D721Med (cell line): Measurements from ENCODE around the gene AVPR2.
A peak's percentile ranks its signal among the peaks of the same experiment; 100 is the strongest.

Experiments used
- DNase-seq: peaks from one replicate; pipeline ENCODE4 v3.0.0; 2011; ENCODE audit warnings: low spot score; ENCODE audit not compliant: insufficient read length
- FAIRE-seq: peaks from 2 replicates; lab custom pipeline; 2011; peaks lifted over from hg19 to GRCh38; lab: Jason Lieb, UNC
- CTCF ChIP-seq: IDR thresholded peaks from 2 replicates; pipeline ENCODE4 v1.5.1; 2012; ENCODE audit warnings: mild to moderate bottlenecking, control low read depth; ENCODE audit not compliant: insufficient read depth; ENCODE audit errors: missing control alignments

The AVPR2 gene

GRCh38 chrX:153871946-153872878 lies 32.3 kb upstream of the AVPR2 start:
- no peak for FAIRE-seq
- DNase-seq: no peak
- TF ChIP-seq CTCF: no peak

- no peak for TF ChIP-seq CTCF
- DNase-seq (peak; percentile 49), FAIRE-seq (no peak)
Measured at GRCh38 chrX:153873282-153874084, 31.0 kb upstream of the AVPR2 start.

- no peak for DNase-seq
- FAIRE-seq: no peak
- no peak for TF ChIP-seq CTCF
Measured at GRCh38 chrX:153874085-153874365, 30.4 kb upstream of the AVPR2 start.

- DNase-seq (no peak), FAIRE-seq (no peak)
- no peak for TF ChIP-seq CTCF
Measured at GRCh38 chrX:153874366-153875125, 29.9 kb upstream of the AVPR2 start.

GRCh38 chrX:153875391-153876111 lies 28.9 kb upstream of the AVPR2 start:
- no peak for FAIRE-seq
- DNase-seq: no peak

More at GRCh38 chrX:153875391-153876111, 28.9 kb upstream of the AVPR2 start:
- no peak for TF ChIP-seq CTCF
